Measurements from ENCODE around the gene FRMD4B.
"Not testable (repeated sequence)": the region's sequence is repeated elsewhere in the genome, so short reads cannot be mapped to it uniquely, and the experiment has no call there.

Gene FRMD4B

DNA sequence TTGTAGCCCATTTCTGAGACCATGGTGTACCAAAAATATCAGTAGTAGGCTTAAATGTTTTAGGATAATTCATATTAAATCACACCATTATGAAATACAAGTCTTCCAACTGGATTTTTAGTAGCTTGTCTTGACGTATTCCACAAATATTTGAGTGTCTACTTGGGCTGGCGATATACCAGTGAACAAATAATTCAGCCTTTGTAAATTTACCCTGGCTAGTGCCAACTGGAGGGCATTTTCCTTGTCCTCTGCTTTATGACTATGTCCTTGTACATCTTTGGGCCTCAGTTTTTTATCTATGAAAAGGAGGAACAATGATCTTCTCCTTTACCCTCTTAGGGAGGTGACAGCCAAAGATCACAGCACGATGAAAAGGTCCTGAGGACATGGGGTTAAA is 114.8 kb downstream of the FRMD4B start:
- H3K4ac ChIP-seq (ENCODE audit: low read depth, low read length), result no peak overlapping the region
- H2AFZ ChIP-seq (ENCODE audit: insufficient read depth, low read length, poor library complexity), result no peak overlapping the region
- no peak overlapping the region for H3K27ac ChIP-seq (ENCODE audit: low read depth, low read length)
- H3K4me3 ChIP-seq (ENCODE audit: low read depth, low read length), result no peak overlapping the region
- no peaks in the 10 kb centered on the region for H3K4me1 ChIP-seq (ENCODE audit: control insufficient read depth in 1 of 2, insufficient read depth in 2 of 2, low read length in 2 of 2)
- no peak overlapping the region for H2BK12ac ChIP-seq (ENCODE audit: low read length)
- H2BK5ac ChIP-seq (ENCODE audit: low read depth, low read length, poor library complexity), result no peak overlapping the region
- H4K8ac ChIP-seq (ENCODE audit: low read depth, low read length), result no peak overlapping the region
- no peak overlapping the region for H4K91ac ChIP-seq (ENCODE audit: low read depth, low read length)
- WGBS (ENCODE audit: extremely low coverage, insufficient coverage, insufficient read length), result no CpG with 5 or more reads among the region's 3 CpGs
- H3K27me3 ChIP-seq (ENCODE audit: insufficient read depth, low read length), result no peaks in the 10 kb centered on the region
- no peak overlapping the region for H4K12ac ChIP-seq (ENCODE audit: low read depth, low read length)
- H3K9ac ChIP-seq (ENCODE audit: low read length), result no peak overlapping the region
- H3K18ac ChIP-seq (ENCODE audit: low read length), result no peak overlapping the region
- no peaks in the 10 kb centered on the region for H3K9me3 ChIP-seq (ENCODE audit: insufficient read depth, low read depth, low read length)
- H3K14ac ChIP-seq (ENCODE audit: low read length), result no peak overlapping the region
- no peak for DNase-seq
- H2BK120ac ChIP-seq (ENCODE audit: insufficient read depth, low read length, poor library complexity), result no peak overlapping the region
- no peaks in the 10 kb centered on the region for H3K79me1 ChIP-seq (ENCODE audit: low read length)
- no peak overlapping the region for H3K23ac ChIP-seq (ENCODE audit: low read length)
- H3K36me3 ChIP-seq (ENCODE audit: control insufficient read depth in 1 of 2, insufficient read depth in 2 of 2, low read length in 2 of 2), result no peaks in the 10 kb centered on the region
- no peaks in the 10 kb centered on the region for H3K79me2 ChIP-seq (ENCODE audit: control insufficient read depth, insufficient read depth, low read length, poor library complexity)
- H2AK5ac ChIP-seq (ENCODE audit: low read length), result no peak overlapping the region
- H3K4me2 ChIP-seq (ENCODE audit: low read length), result no peak overlapping the region

DNA sequence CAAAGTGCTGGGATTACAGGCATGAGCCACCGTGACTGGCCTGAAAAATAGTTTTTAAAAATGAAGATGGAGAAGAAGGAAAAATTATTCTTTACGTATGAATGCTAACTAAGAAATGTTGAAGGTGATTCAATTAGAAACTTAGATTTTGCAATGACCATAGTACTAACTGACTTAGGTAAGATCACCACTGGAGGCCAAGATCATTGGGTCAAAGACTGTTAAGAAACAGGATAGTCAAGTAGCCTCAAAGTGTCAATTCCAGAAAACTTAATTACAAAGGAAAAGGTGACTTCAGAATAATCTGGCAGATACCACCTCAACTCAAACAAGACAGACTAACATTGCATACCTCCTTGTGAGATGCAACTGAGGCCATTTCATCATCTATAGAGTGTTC is 119.3 kb downstream of the FRMD4B start:
- no peaks in the 10 kb centered on the region for H3K27me3 ChIP-seq (ENCODE audit: insufficient read depth, low read length)
- H2AFZ ChIP-seq (ENCODE audit: insufficient read depth, low read length, poor library complexity), result no peak overlapping the region
- H3K79me2 ChIP-seq (ENCODE audit: control insufficient read depth, insufficient read depth, low read length, poor library complexity), result no peaks in the 10 kb centered on the region

DNA sequence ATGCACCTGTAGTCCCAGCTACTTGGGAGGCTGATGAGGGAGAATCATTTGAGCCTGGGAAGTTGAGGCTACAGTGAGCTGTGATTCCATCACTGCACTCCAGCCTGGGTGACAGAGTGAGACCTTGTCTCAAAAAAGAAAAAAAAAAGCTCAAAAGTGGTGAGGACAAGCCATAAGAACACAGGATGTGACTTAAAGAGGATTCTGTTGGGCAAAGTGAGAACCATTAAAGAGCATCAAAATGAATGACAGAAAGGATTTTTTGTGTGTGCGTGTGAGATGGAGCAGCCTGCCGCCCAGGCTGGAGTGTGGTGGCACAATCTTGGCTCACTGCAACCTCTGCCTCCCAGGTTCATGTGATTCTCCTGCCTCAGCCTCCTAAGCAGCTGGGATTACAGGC is 119.8 kb downstream of the FRMD4B start:
- not testable (repeated sequence) for H3K23ac ChIP-seq (ENCODE audit: low read length); H2BK12ac ChIP-seq (ENCODE audit: low read length); H4K8ac ChIP-seq (ENCODE audit: low read depth, low read length); H3K79me1 ChIP-seq (ENCODE audit: low read length); H2BK5ac ChIP-seq (ENCODE audit: low read depth, low read length, poor library complexity); H3K4ac ChIP-seq (ENCODE audit: low read depth, low read length); H3K36me3 ChIP-seq (ENCODE audit: control insufficient read depth in 1 of 2, insufficient read depth in 2 of 2, low read length in 2 of 2); H4K12ac ChIP-seq (ENCODE audit: low read depth, low read length); H3K9me3 ChIP-seq (ENCODE audit: insufficient read depth, low read depth, low read length); H3K4me2 ChIP-seq (ENCODE audit: low read length); H3K27me3 ChIP-seq (ENCODE audit: insufficient read depth, low read length); H3K18ac ChIP-seq (ENCODE audit: low read length); H2BK120ac ChIP-seq (ENCODE audit: insufficient read depth, low read length, poor library complexity); H4K91ac ChIP-seq (ENCODE audit: low read depth, low read length); H3K9ac ChIP-seq (ENCODE audit: low read length); H3K27ac ChIP-seq (ENCODE audit: low read depth, low read length); H3K14ac ChIP-seq (ENCODE audit: low read length); H3K4me1 ChIP-seq (ENCODE audit: control insufficient read depth in 1 of 2, insufficient read depth in 2 of 2, low read length in 2 of 2); H2AFZ ChIP-seq (ENCODE audit: insufficient read depth, low read length, poor library complexity); H2AK5ac ChIP-seq (ENCODE audit: low read length); H3K4me3 ChIP-seq (ENCODE audit: low read depth, low read length); DNase-seq; H3K79me2 ChIP-seq (ENCODE audit: control insufficient read depth, insufficient read depth, low read length, poor library complexity)
- WGBS (ENCODE audit: extremely low coverage, insufficient coverage, insufficient read length), result no CpG with 5 or more reads among the region's 2 CpGs

More for the DNA sequence above, 119.3 kb downstream of the FRMD4B start:
- Histone ChIP-seq H3K27ac (ENCODE audit: low read depth, low read length) (no peak overlapping the region), H3K4me3 (ENCODE audit: low read depth, low read length) (no peak overlapping the region), H3K4me1 (ENCODE audit: control insufficient read depth in 1 of 2, insufficient read depth in 2 of 2, low read length in 2 of 2) (no peaks in the 10 kb centered on the region), H4K91ac (ENCODE audit: low read depth, low read length) (no peak overlapping the region), H4K8ac (ENCODE audit: low read depth, low read length) (no peak overlapping the region), H3K79me1 (ENCODE audit: low read length) (no peaks in the 10 kb centered on the region), H2BK12ac (ENCODE audit: low read length) (no peak overlapping the region), H3K36me3 (ENCODE audit: control insufficient read depth in 1 of 2, insufficient read depth in 2 of 2, low read length in 2 of 2) (no peaks in the 10 kb centered on the region), H2BK5ac (ENCODE audit: low read depth, low read length, poor library complexity) (no peak overlapping the region), H2BK120ac (ENCODE audit: insufficient read depth, low read length, poor library complexity) (no peak overlapping the region), H3K4ac (ENCODE audit: low read depth, low read length) (no peak overlapping the region), H3K4me2 (ENCODE audit: low read length) (no peak overlapping the region), H3K9me3 (ENCODE audit: insufficient read depth, low read depth, low read length) (no peaks in the 10 kb centered on the region), H3K18ac (ENCODE audit: low read length) (no peak overlapping the region), H2AK5ac (ENCODE audit: low read length) (no peak overlapping the region), H3K9ac (ENCODE audit: low read length) (no peak overlapping the region), H4K12ac (ENCODE audit: low read depth, low read length) (no peak overlapping the region), H3K14ac (ENCODE audit: low read length) (no peak overlapping the region), H3K23ac (ENCODE audit: low read length) (no peak overlapping the region)
- WGBS (ENCODE audit: extremely low coverage, insufficient coverage, insufficient read length), result 100% methylated on average over 1 of the region's 2 CpGs
- no peak for DNase-seq

DNA sequence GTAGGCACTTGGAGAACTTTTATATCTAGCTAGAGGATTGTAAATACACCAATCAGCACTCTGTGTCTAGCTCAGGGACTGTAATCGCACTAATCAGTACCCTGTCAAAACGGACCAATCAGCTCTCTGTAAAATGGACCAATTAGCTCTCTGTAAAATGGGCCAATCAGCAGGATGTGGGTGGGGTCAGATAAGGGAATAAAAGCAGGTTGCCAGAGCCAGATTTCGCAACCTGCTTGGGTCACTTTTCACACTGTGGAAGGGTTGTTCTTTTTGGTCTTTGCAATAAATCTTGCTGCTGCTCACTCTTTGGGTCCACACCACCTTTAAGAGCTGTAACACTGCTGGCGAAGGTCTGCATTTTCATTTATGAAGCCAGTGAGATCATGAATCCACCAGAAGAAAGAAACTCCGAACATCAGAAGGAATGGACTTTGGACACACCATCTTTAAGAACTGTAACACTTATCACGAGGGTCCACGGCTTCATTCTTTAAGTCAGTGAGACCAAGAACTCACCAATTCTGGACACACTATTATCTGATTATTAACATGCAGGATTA is 125.0 kb downstream of the FRMD4B start:
- H2BK120ac ChIP-seq (ENCODE audit: insufficient read depth, low read length, poor library complexity); H3K27me3 ChIP-seq (ENCODE audit: insufficient read depth, low read length); H3K4me1 ChIP-seq (ENCODE audit: control insufficient read depth in 1 of 2, insufficient read depth in 2 of 2, low read length in 2 of 2); H4K12ac ChIP-seq (ENCODE audit: low read depth, low read length); H3K23ac ChIP-seq (ENCODE audit: low read length); H3K18ac ChIP-seq (ENCODE audit: low read length); H2AK5ac ChIP-seq (ENCODE audit: low read length); H4K8ac ChIP-seq (ENCODE audit: low read depth, low read length); H2BK12ac ChIP-seq (ENCODE audit: low read length); H3K36me3 ChIP-seq (ENCODE audit: control insufficient read depth in 1 of 2, insufficient read depth in 2 of 2, low read length in 2 of 2); H3K9ac ChIP-seq (ENCODE audit: low read length); H3K4me3 ChIP-seq (ENCODE audit: low read depth, low read length); H3K9me3 ChIP-seq (ENCODE audit: insufficient read depth, low read depth, low read length); H4K91ac ChIP-seq (ENCODE audit: low read depth, low read length); H3K79me2 ChIP-seq (ENCODE audit: control insufficient read depth, insufficient read depth, low read length, poor library complexity); H3K4me2 ChIP-seq (ENCODE audit: low read length); DNase-seq; H3K14ac ChIP-seq (ENCODE audit: low read length); H3K27ac ChIP-seq (ENCODE audit: low read depth, low read length); H2AFZ ChIP-seq (ENCODE audit: insufficient read depth, low read length, poor library complexity); H3K79me1 ChIP-seq (ENCODE audit: low read length); H3K4ac ChIP-seq (ENCODE audit: low read depth, low read length); H2BK5ac ChIP-seq (ENCODE audit: low read depth, low read length, poor library complexity): not testable (repeated sequence)
- no CpG with 5 or more reads among the region's 7 CpGs for whole genome bisulfite sequencing (ENCODE audit: extremely low coverage, insufficient coverage, insufficient read length)
